ENCODE measurements around the gene NCAM1. TPM values are rescaled to one million over a fixed set of nuclear protein-coding genes. Genes with fewer than 3 reads are reported as not detected.
A peak's percentile ranks its signal among the peaks of the same experiment; 100 is the strongest.

NCAM1 gene
- total RNA-seq, 2 donors from 2014 or later: 42.0 to 69.2 TPM

DNA sequence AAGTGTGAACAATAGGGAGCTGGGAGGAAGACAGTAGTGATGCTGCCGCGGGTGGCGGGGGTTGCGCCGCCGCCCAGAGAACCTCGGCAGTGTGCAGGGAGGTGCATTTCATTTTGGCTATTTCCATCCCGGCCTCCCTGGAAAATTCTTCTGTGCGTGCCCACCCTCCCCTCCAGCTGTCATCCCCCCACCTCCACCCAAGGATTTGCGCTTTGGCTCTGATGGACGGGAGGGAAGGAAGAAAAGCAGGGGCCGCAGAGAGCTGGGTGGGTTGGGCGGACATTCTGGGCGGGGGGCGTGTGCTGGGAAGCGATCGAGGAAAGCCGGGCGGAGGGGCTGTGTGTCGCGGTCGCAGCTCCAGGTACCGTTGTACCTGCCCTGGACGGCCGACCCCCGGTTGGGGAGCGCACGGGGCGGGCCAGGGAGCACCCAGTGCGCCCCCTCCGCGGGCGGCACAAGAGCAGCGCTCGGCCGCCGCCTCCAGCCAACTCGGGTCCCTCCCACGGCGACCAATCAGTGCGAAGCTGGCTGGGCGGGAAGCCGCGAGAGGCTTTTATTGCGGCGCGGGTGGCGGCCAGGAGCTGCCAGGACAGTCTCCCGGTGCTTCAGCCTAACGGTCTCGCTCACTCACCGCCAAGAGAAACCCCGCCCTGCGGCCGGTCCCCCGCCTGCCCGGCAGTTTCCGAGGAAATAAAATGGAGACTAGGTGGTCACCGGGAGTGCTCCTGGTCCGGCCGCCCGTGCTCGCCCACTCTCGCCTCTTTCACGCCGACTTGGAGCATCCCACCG, 1.6 kb downstream of the NCAM1 start:
- Histone ChIP-seq H3K27ac (peak overlapping the region in 1 of 2 donors; percentile 55), H3K27me3 (replicated peaks; ENCODE audit: insufficient read depth) (no peaks in the 10 kb centered on the region), H3K4me1 (ENCODE audit: control insufficient read depth in 1 of 2, low read depth in 2 of 2) (peaks cover 0 to 5% of the 10 kb centered on the region in 2 donors), H3K9me3 (no peaks in the 10 kb centered on the region), H3K36me3 (no peaks in the 10 kb centered on the region), H3K4me3 (peak overlapping the region; percentile 89)
- TF ChIP-seq, protein P1, sequence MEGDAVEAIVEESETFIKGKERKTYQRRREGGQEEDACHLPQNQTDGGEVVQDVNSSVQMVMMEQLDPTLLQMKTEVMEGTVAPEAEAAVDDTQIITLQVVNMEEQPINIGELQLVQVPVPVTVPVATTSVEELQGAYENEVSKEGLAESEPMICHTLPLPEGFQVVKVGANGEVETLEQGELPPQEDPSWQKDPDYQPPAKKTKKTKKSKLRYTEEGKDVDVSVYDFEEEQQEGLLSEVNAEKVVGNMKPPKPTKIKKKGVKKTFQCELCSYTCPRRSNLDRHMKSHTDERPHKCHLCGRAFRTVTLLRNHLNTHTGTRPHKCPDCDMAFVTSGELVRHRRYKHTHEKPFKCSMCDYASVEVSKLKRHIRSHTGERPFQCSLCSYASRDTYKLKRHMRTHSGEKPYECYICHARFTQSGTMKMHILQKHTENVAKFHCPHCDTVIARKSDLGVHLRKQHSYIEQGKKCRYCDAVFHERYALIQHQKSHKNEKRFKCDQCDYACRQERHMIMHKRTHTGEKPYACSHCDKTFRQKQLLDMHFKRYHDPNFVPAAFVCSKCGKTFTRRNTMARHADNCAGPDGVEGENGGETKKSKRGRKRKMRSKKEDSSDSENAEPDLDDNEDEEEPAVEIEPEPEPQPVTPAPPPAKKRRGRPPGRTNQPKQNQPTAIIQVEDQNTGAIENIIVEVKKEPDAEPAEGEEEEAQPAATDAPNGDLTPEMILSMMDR (IDR thresholded peaks at IDR 0.05): no peak
- no peak for ATAC-seq (ENCODE audit: insufficient number of reproducible peaks, low FRiP score, low read depth)
- peak; percentile 14 for DNase-seq (ENCODE audit: low spot score)

DNA sequence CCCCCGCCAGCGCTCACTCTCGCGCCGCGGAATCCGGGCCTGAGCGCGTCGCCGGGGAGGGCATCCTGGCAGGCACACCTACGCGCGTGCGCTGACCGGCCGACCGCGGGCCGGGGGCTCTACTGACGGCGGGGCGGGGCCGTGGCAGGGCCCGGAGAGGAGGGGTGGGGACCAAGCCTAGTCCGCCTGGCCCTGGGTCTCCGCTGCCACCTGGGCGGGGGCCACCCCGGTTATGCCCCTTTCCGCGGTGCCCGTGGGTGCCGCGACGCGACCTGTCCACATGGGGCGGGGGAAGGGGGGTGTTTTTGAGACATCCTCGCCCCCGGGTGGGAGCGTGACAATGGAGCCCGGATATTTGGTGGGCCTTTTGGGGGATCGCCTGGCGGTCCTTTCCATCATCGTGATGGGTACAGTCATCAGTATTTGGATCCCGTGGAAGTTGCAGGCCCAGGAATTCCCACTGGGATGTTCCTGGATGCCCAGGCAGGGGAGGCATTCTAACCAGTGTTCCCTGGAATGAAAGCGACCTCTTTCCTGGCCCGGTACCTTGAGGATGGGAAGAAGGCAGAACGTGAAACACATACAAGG, 2.2 kb downstream of the NCAM1 start:
- Histone ChIP-seq H3K36me3 (no peaks in the 10 kb centered on the region), H3K27me3 (replicated peaks; ENCODE audit: insufficient read depth) (no peaks in the 10 kb centered on the region), H3K4me3 (peak overlapping the region; percentile 89), H3K9me3 (no peaks in the 10 kb centered on the region), H3K27ac (peak overlapping the region in 1 of 2 donors; percentile 55), H3K4me1 (ENCODE audit: control insufficient read depth in 1 of 2, low read depth in 2 of 2) (peaks cover 0 to 5% of the 10 kb centered on the region in 2 donors)
- TF ChIP-seq, protein P1 (IDR thresholded peaks at IDR 0.05): no peak
- DNase-seq (ENCODE audit: low spot score) (no peak), ATAC-seq (ENCODE audit: insufficient number of reproducible peaks, low FRiP score, low read depth) (no peak)

DNA sequence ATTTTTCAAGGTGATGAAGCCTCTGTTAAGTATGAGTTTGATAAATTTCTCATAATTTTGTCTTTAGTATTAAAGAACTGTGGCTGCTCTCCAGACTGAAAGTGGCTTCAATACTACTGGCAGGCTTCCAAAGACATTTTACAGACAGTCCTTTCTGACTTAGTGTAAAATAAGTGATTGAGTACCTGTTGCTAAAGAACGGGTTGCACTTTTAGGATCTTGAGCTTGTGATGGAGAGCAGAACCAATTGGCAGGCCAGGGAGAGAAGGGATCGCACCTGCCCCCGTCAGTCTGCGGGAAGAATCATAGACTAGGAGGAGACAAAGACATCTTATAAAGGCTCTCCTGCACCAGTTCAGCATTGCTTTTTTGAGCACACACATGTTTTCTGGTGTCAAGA, 4.4 kb downstream of the NCAM1 start:
- DNase-seq (ENCODE audit: low spot score) (no peak), ATAC-seq (ENCODE audit: insufficient number of reproducible peaks, low FRiP score, low read depth) (no peak)
- Histone ChIP-seq H3K27me3 (replicated peaks; ENCODE audit: insufficient read depth) (no peaks in the 10 kb centered on the region), H3K4me3 (no peak overlapping the region), H3K9me3 (no peaks in the 10 kb centered on the region), H3K27ac (no peak overlapping the region), H3K36me3 (no peaks in the 10 kb centered on the region), H3K4me1 (ENCODE audit: control insufficient read depth in 1 of 2, low read depth in 2 of 2) (peaks cover 0 to 10% of the 10 kb centered on the region in 2 donors)
- TF ChIP-seq, protein P1 (IDR thresholded peaks at IDR 0.05): no peak

DNA sequence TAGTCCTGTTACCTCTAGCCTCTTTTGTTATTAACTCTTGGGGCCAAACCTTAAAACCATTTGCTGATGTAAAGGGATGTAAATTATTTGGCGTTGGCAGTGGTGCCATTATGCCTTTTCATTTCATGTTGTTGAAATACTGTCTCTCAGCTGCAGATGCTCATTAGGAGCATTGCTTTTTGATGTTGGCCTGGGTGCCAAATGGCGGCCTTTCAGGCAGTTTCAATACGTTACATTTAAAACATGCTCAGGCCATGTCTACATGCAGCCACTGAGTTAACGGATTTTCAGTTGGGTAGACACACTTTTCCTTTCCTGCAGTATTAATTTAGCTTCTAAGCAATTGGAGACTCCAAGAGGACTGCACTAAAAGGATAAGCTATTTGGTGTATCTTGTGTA, 5.3 kb downstream of the NCAM1 start:
- no peak overlapping the region for H3K27ac ChIP-seq
- H3K27me3 ChIP-seq (replicated peaks; ENCODE audit: insufficient read depth): no peaks in the 10 kb centered on the region
- TF ChIP-seq, protein P1 (IDR thresholded peaks at IDR 0.05): no peak
- no peak overlapping the region for H3K4me3 ChIP-seq
- no peaks in the 10 kb centered on the region for H3K9me3 ChIP-seq
- peaks cover 0 to 7% of the 10 kb centered on the region in 2 donors for H3K4me1 ChIP-seq (ENCODE audit: control insufficient read depth in 1 of 2, low read depth in 2 of 2)
- H3K36me3 ChIP-seq: no peaks in the 10 kb centered on the region
- ATAC-seq (ENCODE audit: insufficient number of reproducible peaks, low FRiP score, low read depth) (no peak), DNase-seq (ENCODE audit: low spot score) (no peak)

DNA sequence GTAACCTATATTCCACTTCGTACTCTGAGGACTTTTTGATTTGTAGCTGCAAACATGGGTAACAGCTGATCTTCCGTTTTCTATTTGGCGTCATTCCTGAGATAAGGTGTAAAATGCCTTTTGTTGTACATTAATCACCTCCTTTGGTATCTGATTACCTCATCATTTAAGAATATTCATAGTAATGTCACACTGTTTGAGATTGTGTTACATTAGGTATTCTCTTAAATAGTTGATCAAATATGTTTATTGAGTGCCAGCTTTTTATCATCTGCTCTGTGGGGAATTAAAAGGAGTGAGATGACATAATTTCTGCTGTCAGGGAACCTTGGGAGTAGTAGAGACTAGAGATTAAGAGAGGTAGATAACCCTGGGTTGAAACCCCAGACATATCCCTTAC, 5.9 kb downstream of the NCAM1 start:
- ATAC-seq (ENCODE audit: insufficient number of reproducible peaks, low FRiP score, low read depth) (no peak), DNase-seq (ENCODE audit: low spot score) (no peak)
- no peak overlapping the region for H3K27ac ChIP-seq
- peaks cover 0 to 7% of the 10 kb centered on the region in 2 donors for H3K4me1 ChIP-seq (ENCODE audit: control insufficient read depth in 1 of 2, low read depth in 2 of 2)
- H3K27me3 ChIP-seq (replicated peaks; ENCODE audit: insufficient read depth): no peaks in the 10 kb centered on the region
- H3K4me3 ChIP-seq: no peak overlapping the region
- H3K9me3 ChIP-seq: no peaks in the 10 kb centered on the region
- H3K36me3 ChIP-seq: no peaks in the 10 kb centered on the region
- TF ChIP-seq, protein P1 (IDR thresholded peaks at IDR 0.05): no peak

Measured in thoracic aorta (tissue), 2 donors.